HG03460 (cell line): ENCODE results near the gene VMA21.

ENCODE experiments used
- ATAC-seq: cut with Tn5 transposase; IDR thresholded peaks from one replicate; pipeline ENCODE4 v1.9.1; 2021; ENCODE audit not compliant: unreplicated experiment

Gene VMA21

GRCh38 chrX:151396825-151397740 is at the start of gene VMA21:
VMA21 (plus strand) TSS chrX:151397206; CDS start chrX:151397309, 103 bp downstream.
- ATAC-seq, result peak; percentile 77

DNA sequence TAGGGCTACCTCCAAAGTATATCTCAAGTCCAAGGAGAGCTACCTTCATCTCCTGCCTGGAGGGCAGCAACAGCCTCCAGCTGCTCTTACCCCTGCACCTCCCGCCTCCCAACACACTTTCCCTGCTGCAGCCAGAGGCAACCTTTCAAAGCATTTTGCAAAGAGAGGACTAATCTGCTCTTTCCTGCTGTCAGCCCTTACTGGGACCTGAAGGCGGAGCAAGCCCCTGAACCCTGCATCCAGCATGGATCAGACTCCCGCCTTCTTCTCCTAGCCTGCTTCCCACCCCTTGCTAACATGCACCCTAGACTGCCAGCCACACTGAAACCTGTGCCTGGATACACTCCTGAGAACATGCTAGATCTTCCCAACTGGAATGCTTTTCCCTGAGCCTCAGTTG is 37.7 kb upstream of the VMA21 start:
- no peak for ATAC-seq

DNA sequence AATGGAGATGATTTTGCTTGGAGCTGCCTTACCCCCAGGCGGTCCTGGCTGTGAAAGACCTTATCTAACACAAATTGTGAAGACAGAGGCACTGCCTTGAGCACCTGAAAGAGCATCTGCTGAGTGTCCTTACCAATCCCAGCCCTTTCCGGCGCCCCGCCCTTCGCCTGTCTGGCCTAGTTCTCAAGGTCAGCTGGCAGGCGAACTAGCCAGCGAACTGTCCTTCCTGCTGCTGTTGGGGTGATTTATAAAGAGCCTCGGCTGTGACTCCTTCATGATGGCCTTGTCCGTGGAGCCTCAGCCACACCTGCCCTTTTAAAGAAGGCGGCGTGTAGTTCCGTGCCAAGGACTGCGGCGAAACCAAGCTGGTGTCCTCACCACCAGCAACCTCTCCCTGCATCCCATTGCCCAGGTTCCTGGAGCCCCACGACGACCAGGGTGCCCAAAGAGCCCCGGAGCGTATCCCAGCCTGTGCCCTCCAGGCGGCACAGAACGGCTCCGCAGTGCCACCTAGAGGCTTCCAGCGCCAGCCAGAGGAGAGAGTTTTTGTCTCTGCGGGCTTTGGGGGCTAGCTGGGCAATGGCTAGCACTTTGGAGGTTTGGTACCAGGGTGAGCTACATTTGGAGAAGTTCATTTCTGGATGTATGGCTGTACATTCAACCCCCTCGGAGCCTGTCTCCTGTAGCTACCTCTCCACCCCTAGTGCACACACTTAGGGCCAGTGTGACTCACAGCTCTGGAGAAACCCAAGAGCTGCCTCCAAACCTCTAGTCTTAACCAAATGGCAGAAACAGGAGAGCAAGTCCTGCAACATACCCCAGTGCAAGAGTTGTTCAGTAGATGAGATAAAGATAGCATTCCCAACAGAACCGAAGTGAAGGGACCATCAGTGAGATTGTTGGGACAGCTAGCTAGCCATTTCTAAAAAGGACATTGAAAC is 36.8 kb upstream of the VMA21 start:
- peak; percentile 65 for ATAC-seq

DNA sequence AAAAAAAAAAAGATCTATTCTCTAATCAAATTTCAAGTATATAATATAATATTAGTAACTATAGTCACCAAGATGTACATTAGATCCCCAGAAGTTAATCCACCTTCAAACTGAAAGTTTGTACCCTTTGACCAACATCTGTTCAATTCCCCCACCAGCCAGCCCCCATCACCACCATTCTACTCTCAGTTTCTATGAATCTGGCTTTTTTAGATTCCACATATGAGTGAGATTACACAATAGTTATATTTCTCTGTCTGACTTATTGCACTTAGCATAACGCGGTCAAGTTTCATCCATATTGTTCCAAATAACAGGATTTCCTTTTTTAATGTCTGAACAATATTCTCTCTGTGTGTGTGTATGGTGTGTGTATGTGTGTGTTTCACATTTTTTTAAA is 33.7 kb upstream of the VMA21 start:
- ATAC-seq, result no peak

DNA sequence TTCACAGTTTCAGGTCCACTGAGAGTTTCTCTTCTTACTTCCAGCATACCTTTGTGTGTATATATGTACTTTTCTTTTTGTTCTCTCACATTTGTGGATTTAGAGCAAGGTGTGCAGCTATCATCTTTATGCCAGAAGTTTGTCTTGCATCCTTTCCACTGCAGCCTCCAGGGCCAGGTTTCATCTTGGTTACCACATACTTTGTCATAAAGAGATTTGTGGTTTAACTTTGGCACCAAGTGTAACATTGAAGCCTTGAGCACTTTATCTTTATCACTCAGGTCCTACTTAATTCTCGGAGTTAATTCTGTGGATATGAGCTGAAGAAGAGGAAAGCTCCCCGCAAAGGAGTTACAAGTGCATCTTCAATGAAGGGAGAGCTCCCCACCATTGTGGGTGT is 31.4 kb upstream of the VMA21 start:
- ATAC-seq, result no peak

DNA sequence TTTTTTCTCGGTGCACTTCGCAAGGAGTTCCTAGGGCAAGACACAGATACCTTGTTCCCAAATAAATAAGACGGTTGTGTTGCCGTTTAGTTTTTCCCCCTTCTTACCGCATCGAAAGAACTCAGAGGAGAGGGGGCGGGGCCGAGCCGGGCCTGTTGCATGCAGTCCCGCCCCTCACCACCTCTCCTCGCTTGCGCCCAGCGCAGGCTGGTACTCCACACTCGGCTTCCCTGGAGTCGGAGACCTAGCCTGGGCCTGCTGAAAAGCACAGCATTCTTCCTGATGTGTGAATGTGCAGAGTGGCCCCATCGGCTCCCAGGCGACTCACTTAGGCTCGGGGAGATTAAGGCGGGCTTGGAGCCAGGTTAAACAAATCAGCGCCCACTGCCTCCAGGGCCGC is 26.1 kb upstream of the VMA21 start:
- ATAC-seq, result no peak

- no peak for ATAC-seq
These were observed 12.2 kb upstream of the VMA21 start for GRCh38 chrX:151384807-151385206.

- ATAC-seq, result no peak
These were observed 10.1 kb upstream of the VMA21 start for GRCh38 chrX:151386838-151387459.

DNA sequence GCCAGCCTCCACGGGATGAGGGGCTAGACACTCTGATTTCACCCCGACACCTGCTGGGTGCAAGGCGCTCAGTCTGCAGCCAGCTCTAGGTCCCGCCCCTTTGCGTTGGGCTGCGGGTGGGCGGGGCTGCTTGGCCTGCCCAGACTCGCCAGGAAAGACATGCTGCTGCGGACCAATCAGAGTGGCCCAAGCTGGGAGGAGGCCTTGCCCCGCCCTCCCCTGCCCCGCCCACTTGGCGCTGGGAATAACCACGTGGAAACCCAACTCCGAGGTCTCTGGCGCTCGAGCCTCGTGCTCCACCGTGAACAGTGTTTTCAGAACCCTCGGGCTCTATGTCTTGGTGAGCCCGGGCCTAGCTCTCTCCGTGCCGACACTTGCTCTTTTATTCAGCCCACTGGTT is 5.3 kb upstream of the VMA21 start:
- no peak for ATAC-seq

GRCh38 chrX:151393514-151393913 is 3.5 kb upstream of the VMA21 start:
- peak; percentile 31 for ATAC-seq

DNA sequence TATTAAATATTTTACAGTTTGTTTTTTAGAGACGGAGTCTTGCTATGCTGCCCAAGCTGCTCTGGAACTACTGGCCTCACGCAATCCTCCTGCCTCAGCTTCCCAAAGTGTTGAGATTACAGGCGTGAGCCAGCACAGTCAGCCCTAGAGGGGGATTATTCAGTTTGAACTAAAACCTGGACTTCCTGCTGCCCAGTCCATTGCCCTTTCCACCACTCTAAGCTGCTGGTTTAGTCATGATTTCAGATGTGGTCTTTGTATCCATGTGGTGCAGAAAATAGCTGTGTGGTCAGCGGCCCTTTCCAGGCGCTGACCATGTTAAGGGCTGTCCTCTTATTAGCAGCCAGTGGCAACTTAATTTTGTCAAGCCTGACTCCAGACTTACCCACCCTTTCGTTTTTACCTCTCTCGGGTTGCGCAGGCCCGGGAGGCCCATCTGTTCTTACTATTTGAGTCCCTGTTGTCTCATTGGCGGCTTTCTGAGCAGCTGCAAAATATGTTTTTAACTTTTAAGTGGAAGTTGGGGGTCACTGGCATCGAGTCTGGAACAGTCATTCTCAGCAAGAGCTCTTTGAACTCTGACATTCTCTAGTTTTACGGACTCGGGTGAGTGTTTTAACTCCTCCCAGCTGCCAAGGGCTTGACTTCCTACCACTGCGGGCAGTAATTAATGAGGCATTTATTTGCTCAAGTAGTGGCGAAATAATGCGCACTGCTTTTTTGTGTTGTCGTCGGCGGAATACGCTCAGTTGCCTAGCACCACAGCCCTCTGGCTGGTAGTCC is 773 bp upstream of the VMA21 start:
- ATAC-seq, result peak; percentile 29

DNA sequence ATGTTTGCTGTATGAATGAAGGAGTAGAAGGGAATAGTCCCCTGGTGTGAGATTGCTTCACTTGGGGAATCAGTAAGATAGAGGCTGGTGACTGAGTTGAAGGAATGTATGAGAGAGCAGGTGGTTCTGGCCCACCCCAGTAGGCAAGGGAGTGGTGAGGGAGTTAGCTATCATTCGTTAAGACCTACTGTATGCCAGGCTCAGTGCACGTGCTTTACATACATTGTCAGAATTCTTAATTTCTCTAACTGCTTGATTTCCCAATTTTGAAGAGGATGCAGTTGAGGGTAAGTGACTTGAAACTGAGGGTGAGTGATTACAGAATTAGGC is 700 bp downstream of the VMA21 start:
- peak; percentile 6 for ATAC-seq

- ATAC-seq, result no peak
These were observed 1.3 kb downstream of the VMA21 start for GRCh38 chrX:151398346-151398745.

DNA sequence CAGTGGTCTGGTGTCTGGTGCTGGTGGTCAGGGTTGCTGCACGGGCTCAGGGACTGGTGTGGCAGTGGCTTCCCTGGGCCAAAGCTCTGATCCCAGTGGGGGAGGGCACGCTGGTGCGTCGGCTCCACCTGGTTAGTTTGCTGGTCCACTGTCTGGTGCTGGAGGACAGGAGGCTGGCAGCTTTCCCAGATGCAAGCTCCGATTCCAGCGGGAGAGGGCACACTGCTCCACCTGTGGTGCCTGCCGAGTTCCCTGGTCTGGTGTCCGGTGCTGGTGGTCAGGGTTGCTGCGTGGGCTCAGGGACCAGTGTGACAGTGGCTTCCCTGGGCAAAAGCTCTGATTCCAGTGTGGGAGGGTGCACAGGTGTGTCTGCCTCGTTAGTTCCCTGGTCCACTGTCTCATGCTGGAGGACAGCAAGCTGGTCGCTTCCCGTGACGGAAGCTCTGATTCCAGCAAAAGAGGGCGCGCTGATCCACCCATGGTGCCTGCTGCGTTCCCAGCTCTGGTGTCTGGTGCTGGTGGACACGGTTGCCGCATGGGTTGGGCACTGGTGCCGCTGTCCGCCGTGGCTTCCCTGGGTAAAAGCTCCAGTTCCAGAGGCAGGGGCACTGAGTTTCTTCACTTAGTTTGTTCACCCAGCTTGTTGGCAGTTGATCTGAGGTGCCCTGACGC is 5.8 kb downstream of the VMA21 start:
- no peak for ATAC-seq

- no peak for ATAC-seq
These were observed 19.6 kb downstream of the VMA21 start for GRCh38 chrX:151416579-151416978.

GRCh38 chrX:151419782-151420181 is 22.8 kb downstream of the VMA21 start:
- no peak for ATAC-seq

DNA sequence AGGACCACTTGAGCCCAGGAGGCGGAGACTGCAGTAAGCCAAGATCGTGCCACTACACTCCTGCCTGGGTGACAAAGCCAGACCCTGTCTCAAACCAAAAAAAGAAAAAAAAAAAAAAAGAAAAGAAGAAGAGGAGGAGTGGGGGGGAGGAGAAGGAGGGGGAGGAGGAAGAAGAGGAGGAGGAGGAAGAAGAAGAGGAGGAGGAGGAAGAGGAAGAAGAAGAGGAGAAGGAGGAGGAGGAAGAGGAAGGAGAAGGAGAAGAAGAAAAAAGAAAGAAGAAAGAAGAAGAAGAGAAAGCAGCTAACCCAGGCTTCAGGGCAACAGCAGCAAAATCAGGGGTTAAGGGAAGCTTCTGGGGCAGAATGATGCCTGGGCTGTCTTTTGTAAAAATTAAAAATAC is 27.5 kb downstream of the VMA21 start:
- no peak for ATAC-seq

DNA sequence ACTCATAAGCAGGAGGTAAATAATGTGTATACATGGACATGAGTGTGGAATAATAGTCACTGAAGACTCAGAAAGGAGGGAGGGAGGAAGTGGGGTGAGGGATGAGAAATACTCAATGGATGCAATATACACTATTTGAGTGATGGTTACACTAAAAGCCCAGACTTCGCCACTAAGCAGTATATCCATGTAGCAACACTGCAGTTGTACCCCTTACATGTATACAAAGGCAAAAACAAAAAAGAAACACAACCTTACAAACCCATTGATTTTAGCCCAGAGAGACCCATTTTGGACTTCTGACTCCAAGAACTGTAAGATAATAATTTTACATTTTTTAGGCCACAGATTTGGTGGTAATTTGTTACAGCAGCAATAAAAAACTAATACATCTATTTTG is 51.5 kb downstream of the VMA21 start:
- no peak for ATAC-seq

DNA sequence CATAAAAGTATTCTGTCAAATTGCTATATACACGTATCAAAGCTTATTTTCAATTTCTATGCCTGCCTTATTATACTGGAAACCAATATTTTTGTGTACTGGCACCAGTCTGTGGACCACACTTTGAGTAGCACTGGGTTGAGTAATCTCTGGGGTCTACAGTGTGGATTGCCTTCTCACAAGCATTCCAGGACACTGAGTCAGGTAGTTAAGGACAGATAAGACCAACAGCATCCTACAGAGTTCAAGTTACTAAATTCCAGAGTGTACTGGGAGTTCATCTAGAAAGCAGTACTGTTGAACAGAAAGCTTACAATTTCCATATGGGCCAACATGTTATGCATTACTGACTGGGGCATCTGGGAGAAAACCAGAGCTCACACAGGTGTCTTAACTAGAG is 61.8 kb downstream of the VMA21 start:
- no peak for ATAC-seq
